ENCODE data around the gene NEUROD2. TPM values are rescaled to one million over a fixed set of nuclear protein-coding genes. Genes with fewer than 3 reads are reported as not detected.

NEUROD2 gene
- total RNA-seq, 1 donor from 2014 or later = not detected

DNA sequence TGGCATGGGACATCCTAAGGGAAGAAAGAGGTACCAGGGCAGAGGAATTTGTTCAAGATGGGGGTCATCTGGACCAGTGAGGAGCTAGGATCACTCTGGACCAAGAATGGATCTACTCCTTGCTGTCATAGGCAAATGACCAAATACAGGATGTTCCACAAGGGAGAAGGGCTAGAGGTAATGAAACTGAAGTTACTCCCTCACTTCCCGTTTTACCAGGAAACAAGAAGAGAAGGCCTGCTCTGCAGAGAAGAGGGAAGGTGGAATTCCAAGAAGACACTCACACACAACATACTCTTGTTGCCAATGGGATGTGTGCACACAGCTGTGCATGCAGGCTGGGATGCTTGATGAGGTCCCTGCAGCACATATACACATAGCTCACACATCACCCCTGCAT lies 38.6 kb downstream of the NEUROD2 start:
- Mint-ChIP-seq H3K4me3 (ENCODE audit: low read depth) (no peak overlapping the region), H3K27me3 (ENCODE audit: low read depth) (peaks cover 3% of the 10 kb centered on the region), H3K27ac (no peak overlapping the region), H3K9me3 (peaks cover 9% of the 10 kb centered on the region), H3K4me1 (ENCODE audit: low read depth) (peaks cover 2% of the 10 kb centered on the region), H3K36me3 (ENCODE audit: low read depth) (peaks cover 54% of the 10 kb centered on the region)
- intact Hi-C loops (cut with micrococcal nuclease) = no loop called here
- no peak for DNase-seq (ENCODE audit: low spot score)

GRCh38 chr17:39568702-39569101 lies 39.0 kb downstream of the NEUROD2 start:
- Mint-ChIP-seq H3K27me3 (ENCODE audit: low read depth) (no peaks in the 10 kb centered on the region), H3K36me3 (ENCODE audit: low read depth) (peaks cover 54% of the 10 kb centered on the region), H3K27ac (no peak overlapping the region), H3K4me3 (ENCODE audit: low read depth) (no peak overlapping the region), H3K4me1 (ENCODE audit: low read depth) (no peaks in the 10 kb centered on the region), H3K9me3 (peaks cover 9% of the 10 kb centered on the region)
- intact Hi-C loops (cut with micrococcal nuclease) = no loop called here
- DNase-seq (ENCODE audit: low spot score) = no peak

GRCh38 chr17:39566094-39566850 lies 41.4 kb downstream of the NEUROD2 start:
- no peak for DNase-seq (ENCODE audit: low spot score)
- H3K4me3 Mint-ChIP-seq (ENCODE audit: low read depth) = no peak overlapping the region
- intact Hi-C loops (cut with micrococcal nuclease) = no loop called here

GRCh38 chr17:39564211-39564848 lies 43.4 kb downstream of the NEUROD2 start:
- DNase-seq (ENCODE audit: low spot score) = no peak
- Mint-ChIP-seq H3K27ac (no peak overlapping the region), H3K36me3 (ENCODE audit: low read depth) (peaks cover 35% of the 10 kb centered on the region), H3K4me3 (ENCODE audit: low read depth) (no peak overlapping the region), H3K4me1 (ENCODE audit: low read depth) (no peaks in the 10 kb centered on the region), H3K27me3 (ENCODE audit: low read depth) (no peaks in the 10 kb centered on the region), H3K9me3 (no peaks in the 10 kb centered on the region)
- intact Hi-C loops (cut with micrococcal nuclease) = no loop called here

More at GRCh38 chr17:39566094-39566850, 41.4 kb downstream of the NEUROD2 start:
- no peak overlapping the region for H3K27ac Mint-ChIP-seq
- no peaks in the 10 kb centered on the region for H3K27me3 Mint-ChIP-seq (ENCODE audit: low read depth)
- peaks cover 46% of the 10 kb centered on the region for H3K36me3 Mint-ChIP-seq (ENCODE audit: low read depth)
- peaks cover 4% of the 10 kb centered on the region for H3K9me3 Mint-ChIP-seq
- no peaks in the 10 kb centered on the region for H3K4me1 Mint-ChIP-seq (ENCODE audit: low read depth)

- no peak overlapping the region for H3K4me3 Mint-ChIP-seq (ENCODE audit: low read depth)
- intact Hi-C loops (cut with micrococcal nuclease) = no loop called here
- no peaks in the 10 kb centered on the region for H3K27me3 Mint-ChIP-seq (ENCODE audit: low read depth)
- no peaks in the 10 kb centered on the region for H3K9me3 Mint-ChIP-seq
- H3K27ac Mint-ChIP-seq = no peak overlapping the region
- H3K36me3 Mint-ChIP-seq (ENCODE audit: low read depth) = peaks cover 33% of the 10 kb centered on the region
- no peak for DNase-seq (ENCODE audit: low spot score)
- H3K4me1 Mint-ChIP-seq (ENCODE audit: low read depth) = no peaks in the 10 kb centered on the region
These were observed 44.2 kb downstream of the NEUROD2 start for GRCh38 chr17:39563476-39563875.

DNA sequence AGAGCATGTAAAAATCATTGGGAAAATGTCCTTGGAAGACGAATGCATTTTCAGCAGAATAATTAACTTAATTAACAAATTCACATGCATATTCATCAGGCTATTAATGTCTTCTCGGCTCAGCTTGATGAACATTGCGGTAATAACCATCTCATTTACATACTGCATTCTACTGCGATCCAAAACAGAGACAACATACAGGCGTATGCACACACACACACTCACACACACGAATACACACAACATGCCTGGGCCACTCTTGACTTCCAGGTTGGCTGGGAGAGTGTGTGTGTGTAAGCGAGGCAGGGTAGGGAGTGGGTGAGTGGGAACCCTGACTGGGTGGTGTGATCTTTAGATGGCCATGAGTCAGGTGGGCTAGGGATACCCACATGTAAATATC lies 44.7 kb downstream of the NEUROD2 start:
- no peaks in the 10 kb centered on the region for H3K9me3 Mint-ChIP-seq
- no peak overlapping the region for H3K4me3 Mint-ChIP-seq (ENCODE audit: low read depth)
- H3K36me3 Mint-ChIP-seq (ENCODE audit: low read depth) = peaks cover 33% of the 10 kb centered on the region
- H3K27me3 Mint-ChIP-seq (ENCODE audit: low read depth) = no peaks in the 10 kb centered on the region
- DNase-seq (ENCODE audit: low spot score) = no peak
- H3K27ac Mint-ChIP-seq = no peak overlapping the region
- H3K4me1 Mint-ChIP-seq (ENCODE audit: low read depth) = no peaks in the 10 kb centered on the region
- intact Hi-C loops (cut with micrococcal nuclease) = no loop called here

GRCh38 chr17:39562395-39562794 lies 45.3 kb downstream of the NEUROD2 start:
- Mint-ChIP-seq H3K4me1 (ENCODE audit: low read depth) (no peaks in the 10 kb centered on the region), H3K9me3 (no peaks in the 10 kb centered on the region), H3K36me3 (ENCODE audit: low read depth) (peaks cover 33% of the 10 kb centered on the region), H3K27me3 (ENCODE audit: low read depth) (no peaks in the 10 kb centered on the region), H3K4me3 (ENCODE audit: low read depth) (no peak overlapping the region), H3K27ac (no peak overlapping the region)
- intact Hi-C loops (cut with micrococcal nuclease) = no loop called here
- no peak for DNase-seq (ENCODE audit: low spot score)

DNA sequence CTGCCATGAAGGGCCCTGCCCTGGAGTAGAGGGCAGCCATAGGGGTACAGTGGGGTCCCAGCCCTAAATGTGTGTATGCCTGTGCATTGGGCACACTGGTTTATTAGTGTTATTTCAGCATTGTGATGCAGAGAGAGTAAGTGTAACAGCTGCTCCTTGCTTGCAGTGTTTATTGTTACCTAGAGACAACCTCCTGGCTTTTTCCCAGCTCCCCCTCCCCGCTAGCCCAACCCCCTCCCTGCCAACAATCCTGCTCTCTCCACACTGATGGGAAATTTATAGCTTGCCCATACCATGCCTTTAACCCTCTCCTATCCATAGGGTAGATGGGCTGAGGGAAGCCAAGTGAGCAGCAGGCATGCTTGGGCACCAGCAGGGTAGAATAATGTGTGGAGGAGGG lies 51.3 kb downstream of the NEUROD2 start:
- DNase-seq (ENCODE audit: low spot score) = no peak
- Mint-ChIP-seq H3K4me1 (ENCODE audit: low read depth) (no peaks in the 10 kb centered on the region), H3K36me3 (ENCODE audit: low read depth) (peaks cover 45% of the 10 kb centered on the region), H3K27me3 (ENCODE audit: low read depth) (no peaks in the 10 kb centered on the region), H3K4me3 (ENCODE audit: low read depth) (no peak overlapping the region), H3K9me3 (no peaks in the 10 kb centered on the region), H3K27ac (no peak overlapping the region)
- intact Hi-C loops (cut with micrococcal nuclease) = no loop called here

DNA sequence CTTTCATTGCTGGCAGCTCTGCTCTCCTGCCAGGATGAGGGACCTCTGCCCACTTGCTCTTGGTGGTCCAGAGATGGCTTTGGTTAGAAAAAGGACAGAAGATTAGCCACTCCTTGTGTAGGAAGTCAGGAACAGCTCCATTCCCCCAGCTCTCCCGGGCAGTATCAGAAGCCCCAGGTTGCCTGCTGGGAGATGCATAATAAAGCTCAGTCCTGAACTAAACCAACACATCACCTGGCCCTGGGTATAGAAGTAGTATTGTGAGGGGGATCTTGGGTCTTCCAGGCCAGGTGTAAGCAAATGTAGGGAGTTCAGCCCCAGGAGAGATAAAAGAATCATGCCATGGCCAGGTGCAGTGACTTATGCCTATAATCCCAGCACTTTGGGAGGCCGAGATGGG lies 52.4 kb downstream of the NEUROD2 start:
- H3K4me3 Mint-ChIP-seq (ENCODE audit: low read depth) = no peak overlapping the region
- H3K9me3 Mint-ChIP-seq = no peaks in the 10 kb centered on the region
- DNase-seq (ENCODE audit: low spot score) = no peak
- intact Hi-C loops (cut with micrococcal nuclease) = no loop called here
- no peaks in the 10 kb centered on the region for H3K27me3 Mint-ChIP-seq (ENCODE audit: low read depth)
- no peaks in the 10 kb centered on the region for H3K4me1 Mint-ChIP-seq (ENCODE audit: low read depth)
- H3K27ac Mint-ChIP-seq = no peak overlapping the region
- peaks cover 53% of the 10 kb centered on the region for H3K36me3 Mint-ChIP-seq (ENCODE audit: low read depth)

Other genes with a start within 250 kb of the NEUROD2 start
- gene FBXL20, start 206.3 kb downstream of the NEUROD2 start, total RNA-seq = 18.1 and 18.8 TPM in 2 replicates
- gene MED1, start 156.7 kb downstream of the NEUROD2 start, total RNA-seq = 63.7 and 64.1 TPM in 2 replicates
- gene CDK12, start 146.4 kb downstream of the NEUROD2 start, total RNA-seq = 83.9 TPM in 2 replicates
- gene PPP1R1B, start 19.0 kb upstream of the NEUROD2 start, total RNA-seq = not detected in 2 replicates
- 51.5 and 54.4 TPM in 2 replicates for gene STARD3, start 29.2 kb upstream of the NEUROD2 start, total RNA-seq
- gene TCAP, start 57.4 kb upstream of the NEUROD2 start, total RNA-seq = 0.76 and 0.87 TPM in 2 replicates
- not detected in 2 replicates for gene PNMT, start 60.5 kb upstream of the NEUROD2 start, total RNA-seq
- 12.9 and 14.0 TPM in 2 replicates for gene PGAP3, start 80.1 kb upstream of the NEUROD2 start, total RNA-seq
- gene ERBB2, start 92.1 kb upstream of the NEUROD2 start, total RNA-seq = 4.0 and 4.1 TPM in 2 replicates
- 36.2 and 38.8 TPM in 2 replicates for gene MIEN1, start 122.6 kb upstream of the NEUROD2 start, total RNA-seq
- gene GRB7, start 130.0 kb upstream of the NEUROD2 start, total RNA-seq = 0.39 and 0.74 TPM in 2 replicates